PFSK-1 (cell line): ENCODE results near the gene TRIM44.

Experiments
- FOXP2 ChIP-seq: optimal IDR thresholded peaks from 2 replicates; pipeline ENCODE3; 2011; ENCODE audit warnings: borderline replicate concordance, control low read depth, inconsistent platforms; ENCODE audit not compliant: insufficient read depth; ENCODE audit errors: extremely low read length, extremely low read depth
- POLR2AphosphoS5 ChIP-seq: IDR thresholded peaks from 2 replicates; pipeline ENCODE4 v1.6.1; 2012; ENCODE audit warnings: low read depth, mild to moderate bottlenecking, control low read depth, low read length, moderate library complexity
- TAF1 ChIP-seq: IDR thresholded peaks from 2 replicates; pipeline ENCODE4 v1.6.1; 2012; ENCODE audit warnings: low read length, control low read depth, borderline replicate concordance; ENCODE audit not compliant: insufficient read depth
- TF ChIP-seq, protein P1 (sequence below), 2 experiments: IDR thresholded peaks; 2 replicates each; pipeline versions ENCODE4 v1.6.1 to v1.8.0; 2011 to 2012; ENCODE audit warnings: low read depth in 2 of 2, low read length in 2 of 2, control low read depth in 1 of 2, inconsistent platforms in 1 of 2, mild to moderate bottlenecking in 1 of 2, moderate library complexity in 1 of 2; ENCODE audit not compliant: insufficient read depth in 1 of 2

GRCh38 chr11:35740061-35740799 lies 77.7 kb downstream of the TRIM44 start:
- TF ChIP-seq FOXP2 (no peak), POLR2AphosphoS5 (no peak), TAF1 (no peak)
- TF ChIP-seq, protein P1, sequence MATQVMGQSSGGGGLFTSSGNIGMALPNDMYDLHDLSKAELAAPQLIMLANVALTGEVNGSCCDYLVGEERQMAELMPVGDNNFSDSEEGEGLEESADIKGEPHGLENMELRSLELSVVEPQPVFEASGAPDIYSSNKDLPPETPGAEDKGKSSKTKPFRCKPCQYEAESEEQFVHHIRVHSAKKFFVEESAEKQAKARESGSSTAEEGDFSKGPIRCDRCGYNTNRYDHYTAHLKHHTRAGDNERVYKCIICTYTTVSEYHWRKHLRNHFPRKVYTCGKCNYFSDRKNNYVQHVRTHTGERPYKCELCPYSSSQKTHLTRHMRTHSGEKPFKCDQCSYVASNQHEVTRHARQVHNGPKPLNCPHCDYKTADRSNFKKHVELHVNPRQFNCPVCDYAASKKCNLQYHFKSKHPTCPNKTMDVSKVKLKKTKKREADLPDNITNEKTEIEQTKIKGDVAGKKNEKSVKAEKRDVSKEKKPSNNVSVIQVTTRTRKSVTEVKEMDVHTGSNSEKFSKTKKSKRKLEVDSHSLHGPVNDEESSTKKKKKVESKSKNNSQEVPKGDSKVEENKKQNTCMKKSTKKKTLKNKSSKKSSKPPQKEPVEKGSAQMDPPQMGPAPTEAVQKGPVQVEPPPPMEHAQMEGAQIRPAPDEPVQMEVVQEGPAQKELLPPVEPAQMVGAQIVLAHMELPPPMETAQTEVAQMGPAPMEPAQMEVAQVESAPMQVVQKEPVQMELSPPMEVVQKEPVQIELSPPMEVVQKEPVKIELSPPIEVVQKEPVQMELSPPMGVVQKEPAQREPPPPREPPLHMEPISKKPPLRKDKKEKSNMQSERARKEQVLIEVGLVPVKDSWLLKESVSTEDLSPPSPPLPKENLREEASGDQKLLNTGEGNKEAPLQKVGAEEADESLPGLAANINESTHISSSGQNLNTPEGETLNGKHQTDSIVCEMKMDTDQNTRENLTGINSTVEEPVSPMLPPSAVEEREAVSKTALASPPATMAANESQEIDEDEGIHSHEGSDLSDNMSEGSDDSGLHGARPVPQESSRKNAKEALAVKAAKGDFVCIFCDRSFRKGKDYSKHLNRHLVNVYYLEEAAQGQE (IDR thresholded peaks at IDR 0.05; ENCODE audit: insufficient read depth in 1 of 2, low read depth in 2 of 2, low read length in 2 of 2): no peak
